ENCODE results near the gene TMEM40.
"Not testable (repeated sequence)": the region's sequence is repeated elsewhere in the genome, so short reads cannot be mapped to it uniquely, and the experiment has no call there.

TMEM40 gene

DNA sequence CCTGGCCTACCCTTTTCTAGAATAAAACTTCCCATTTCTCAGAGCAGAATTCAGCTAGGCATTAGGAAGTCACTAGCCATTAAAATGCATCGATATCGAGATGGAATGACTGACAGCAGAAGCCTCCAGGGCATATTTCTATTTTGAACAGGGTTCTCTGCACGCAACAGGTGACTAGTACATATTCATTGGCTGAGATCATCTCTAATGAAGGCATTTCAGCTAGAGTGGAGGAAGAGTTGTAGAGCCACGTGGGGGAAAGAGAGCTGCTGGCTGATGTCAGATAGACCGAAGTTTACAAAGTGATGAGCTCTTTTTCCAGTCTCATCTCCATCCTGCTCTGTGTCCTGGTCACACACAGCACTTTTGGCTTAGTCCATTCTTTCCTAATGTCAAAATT is 7.5 kb downstream of the TMEM40 start:
- no peak for DNase-seq (ENCODE audit: low spot score)

DNA sequence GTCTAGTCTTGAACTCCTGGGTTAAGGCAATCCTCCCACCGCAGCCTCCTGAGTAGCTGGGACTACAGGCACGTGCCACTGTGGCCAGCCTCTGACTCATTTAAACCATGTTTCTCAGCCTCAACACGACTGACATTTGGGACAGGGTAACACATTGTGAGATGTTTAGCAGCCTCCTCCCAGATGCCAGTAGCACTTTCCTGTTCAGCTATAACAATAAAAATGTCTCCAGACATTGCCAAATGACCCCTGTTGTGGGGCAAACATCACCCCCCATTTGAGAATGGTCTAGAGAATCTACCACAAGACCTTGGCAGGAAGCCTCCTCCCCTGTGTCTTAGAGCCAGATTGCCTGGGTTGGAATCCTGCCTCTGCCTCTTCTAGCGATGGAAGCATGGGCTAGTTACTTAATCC is 8.4 kb downstream of the TMEM40 start:
- DNase-seq (ENCODE audit: low spot score), result no peak

DNA sequence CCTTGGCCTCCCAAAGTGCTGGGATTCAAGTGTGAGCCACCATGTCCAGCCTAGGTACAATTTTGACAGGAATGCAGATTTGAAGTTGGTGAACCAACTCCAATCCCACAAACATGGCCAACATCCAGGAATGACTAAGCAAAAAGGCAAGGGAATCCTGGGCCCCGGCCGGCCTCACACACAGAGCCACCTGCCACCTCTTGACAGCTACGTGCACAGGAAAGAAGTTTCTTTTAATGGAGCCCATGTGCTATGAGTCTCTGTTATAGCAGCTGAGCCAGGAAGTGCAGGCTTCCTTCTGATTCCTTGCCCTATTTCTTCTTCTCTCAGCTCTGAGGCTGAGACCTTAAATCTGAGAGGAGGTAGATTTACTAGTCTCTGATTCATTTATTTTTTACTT is 8.8 kb downstream of the TMEM40 start:
- no peak for DNase-seq (ENCODE audit: low spot score)

DNA sequence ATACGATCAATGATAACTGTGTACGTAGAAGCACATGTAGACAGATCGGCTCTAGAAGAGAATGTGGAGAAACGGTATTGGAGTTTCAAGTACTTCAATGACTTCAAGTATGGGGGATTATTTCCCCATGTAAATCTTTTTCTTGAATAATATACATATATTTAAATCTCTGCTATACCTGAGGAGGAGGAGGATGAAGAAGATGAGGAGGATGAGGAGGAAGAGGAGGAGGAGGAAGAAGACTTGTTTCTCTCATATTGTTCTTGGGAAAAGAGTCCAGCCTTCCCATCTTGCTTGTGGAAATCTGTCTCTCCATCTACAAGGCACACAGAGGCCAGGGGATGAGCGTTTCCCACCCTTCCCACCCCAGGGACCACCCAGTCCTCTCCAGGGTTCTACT is 10.6 kb downstream of the TMEM40 start:
- no peak for DNase-seq (ENCODE audit: low spot score)

DNA sequence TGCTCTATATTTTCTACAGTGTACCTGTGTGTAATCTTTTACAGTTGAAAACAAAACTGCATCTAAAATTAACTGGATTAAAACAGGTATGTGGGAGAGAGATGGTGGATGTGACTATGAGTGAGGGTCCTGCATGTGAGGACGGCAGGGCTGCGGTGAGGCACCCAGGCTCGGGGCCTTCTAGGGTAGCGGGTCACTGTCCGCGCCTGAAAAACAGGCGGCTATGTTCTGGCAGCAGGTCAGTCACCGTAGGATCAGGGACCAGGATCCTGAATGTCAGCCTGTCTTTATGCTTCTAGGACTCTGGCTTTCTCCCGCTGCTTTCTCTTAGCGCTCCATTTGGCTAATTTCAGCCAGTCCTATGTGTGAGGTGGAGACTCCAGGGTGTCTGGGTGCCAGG is 12.6 kb downstream of the TMEM40 start:
- no peak for DNase-seq (ENCODE audit: low spot score)

DNA sequence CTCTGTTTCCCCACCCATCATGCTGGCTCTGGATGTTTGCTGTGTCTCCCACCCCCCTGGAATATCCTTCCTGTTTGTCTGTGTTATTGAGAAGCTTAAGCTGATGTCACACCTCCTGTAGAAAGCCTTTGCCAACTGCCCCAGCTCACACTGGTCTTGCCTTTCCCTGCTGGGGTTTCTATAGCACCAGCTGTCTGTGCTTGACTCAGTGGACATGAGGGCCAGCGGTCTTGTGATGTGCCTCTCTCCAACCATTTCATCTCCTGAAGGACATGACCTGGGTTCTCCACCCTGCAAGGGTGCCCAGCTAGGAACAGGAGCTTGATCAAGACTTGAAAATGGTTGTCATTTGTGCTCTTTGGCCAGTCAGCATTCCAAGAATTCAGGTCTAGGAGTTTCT is 14.7 kb downstream of the TMEM40 start:
- no peak for DNase-seq (ENCODE audit: low spot score)

DNA sequence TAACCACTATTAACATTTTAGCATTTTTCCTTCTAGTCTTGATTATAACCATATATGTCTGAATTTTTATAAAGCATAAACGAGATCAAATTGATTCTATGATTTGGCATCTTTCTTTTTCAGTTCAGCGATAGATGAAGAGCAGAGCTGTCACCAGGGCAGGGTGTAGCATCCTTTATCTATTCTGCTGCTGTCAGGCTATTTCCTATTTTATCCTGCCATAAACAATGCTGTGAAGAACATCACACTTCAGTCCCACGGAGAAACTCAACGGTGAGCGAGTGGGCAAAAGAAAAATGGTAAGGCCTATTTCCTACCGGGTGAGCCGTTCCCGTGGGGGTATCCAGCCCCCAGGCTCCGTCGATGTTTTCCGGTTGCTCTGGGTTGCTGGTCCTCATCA is 15.5 kb downstream of the TMEM40 start:
- no peak for DNase-seq (ENCODE audit: low spot score)

DNA sequence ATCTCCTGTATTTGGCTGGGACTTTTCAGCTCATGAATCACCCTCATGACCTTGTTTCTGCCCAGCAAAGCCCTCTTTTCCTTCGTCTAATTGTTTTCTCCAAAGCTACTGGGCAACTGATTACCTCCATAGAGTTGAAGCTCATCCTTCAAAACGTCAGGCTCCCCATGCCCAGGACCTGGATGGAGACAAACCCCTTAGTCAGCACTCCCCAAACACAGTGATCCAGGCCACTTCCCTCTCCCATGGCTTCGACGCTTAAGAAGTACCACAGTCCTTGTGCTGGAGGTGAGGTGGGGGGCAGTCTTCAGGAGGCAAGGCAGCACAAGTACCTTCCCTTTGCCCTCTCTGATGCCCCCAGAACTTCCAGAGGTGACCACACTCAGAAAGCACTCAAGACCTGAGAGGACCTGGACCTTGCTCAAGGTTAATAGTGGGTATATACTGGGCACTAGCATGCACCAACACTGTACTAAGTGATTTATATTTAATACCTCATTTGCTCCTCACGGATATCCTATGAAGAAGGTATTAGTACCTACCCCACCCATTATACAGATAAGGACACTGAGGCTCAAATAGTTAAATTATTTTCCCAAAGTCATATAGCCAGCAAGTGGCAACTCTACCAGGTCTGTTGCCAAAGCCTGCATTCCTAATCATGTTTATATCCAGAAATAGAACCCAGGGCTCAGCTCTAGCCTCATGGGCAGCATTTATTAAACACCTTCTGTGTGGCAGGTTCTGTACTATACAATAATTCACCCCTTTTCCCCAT is 16.5 kb downstream of the TMEM40 start:
- no peak for DNase-seq (ENCODE audit: low spot score)

DNA sequence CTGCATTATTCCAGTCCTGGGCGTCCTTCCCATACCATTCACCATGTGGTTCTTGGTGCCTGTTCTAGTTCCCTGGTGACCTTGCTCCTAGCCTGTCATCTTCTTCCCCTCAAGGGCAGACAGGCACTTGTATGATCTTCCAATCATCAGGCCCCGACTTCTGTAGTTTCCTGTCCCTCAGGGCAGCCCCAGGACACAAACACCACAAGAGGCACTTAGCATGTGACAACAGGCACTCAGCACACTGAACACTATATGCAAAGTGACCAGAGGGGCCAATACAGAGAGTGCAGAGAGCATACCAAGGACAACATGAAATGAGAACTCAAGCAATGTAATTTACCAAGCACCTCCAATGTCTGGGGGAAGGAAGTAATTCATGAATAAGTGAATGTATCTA is 17.9 kb downstream of the TMEM40 start:
- no peak for DNase-seq (ENCODE audit: low spot score)

DNA sequence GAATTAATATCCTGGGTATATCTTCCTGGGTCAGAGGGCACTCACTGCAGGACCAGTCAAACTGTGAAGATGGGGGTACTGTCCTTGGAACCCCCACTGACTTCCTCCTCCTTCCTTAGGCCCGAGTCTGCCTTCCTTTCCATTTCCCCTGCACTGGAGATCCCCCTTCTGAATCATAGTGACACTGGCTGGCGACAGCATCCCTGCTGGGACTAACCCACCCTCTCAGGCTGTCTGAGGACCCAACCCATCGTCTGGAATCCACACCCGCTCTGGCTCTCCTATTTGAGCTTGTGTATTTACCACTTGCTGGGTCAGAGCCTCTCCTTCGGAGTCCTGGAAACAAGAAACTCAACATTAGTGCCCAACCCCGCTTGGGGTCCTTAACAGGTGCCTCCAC is 21.2 kb downstream of the TMEM40 start:
- DNase-seq (ENCODE audit: low spot score), result no peak

DNA sequence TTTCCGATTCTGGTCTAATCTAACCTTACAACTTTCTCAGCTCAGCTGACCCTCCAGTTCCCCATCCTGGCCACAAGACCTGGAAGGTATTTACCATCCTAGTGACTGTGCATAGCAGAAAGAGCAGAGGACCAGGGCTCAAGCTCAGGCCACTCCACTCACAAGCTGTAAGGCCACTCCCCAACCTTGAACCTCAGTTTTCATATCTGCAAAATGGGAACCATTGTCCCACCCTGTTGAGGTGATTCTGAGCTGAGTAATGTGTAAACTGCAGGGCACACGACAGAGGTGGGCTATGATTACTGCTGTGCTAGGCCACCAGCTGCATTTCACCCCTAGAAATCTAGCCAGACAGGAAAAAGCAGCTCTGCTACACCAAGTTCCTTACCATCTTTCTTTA is 21.7 kb downstream of the TMEM40 start:
- no peak for DNase-seq (ENCODE audit: low spot score)

DNA sequence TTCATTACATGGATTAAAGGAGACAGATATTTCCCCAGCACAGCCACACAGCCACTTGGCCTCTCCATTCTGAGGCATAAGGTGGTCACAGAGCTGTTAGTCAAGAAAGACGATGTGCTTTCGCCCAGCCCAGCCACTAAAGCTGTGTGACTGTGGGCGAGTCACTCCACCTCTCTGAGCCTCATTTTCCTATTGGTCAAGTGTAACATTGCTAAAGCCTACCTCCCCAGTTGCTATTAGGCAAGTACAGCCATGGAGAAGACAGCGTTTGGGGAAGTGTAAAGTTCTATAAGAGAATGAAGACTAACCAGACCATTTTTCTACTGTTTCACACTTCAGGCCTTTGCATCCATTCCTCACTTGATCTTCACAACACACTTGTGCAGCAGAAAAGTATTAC is 24.1 kb downstream of the TMEM40 start:
- no peak for DNase-seq (ENCODE audit: low spot score)

DNA sequence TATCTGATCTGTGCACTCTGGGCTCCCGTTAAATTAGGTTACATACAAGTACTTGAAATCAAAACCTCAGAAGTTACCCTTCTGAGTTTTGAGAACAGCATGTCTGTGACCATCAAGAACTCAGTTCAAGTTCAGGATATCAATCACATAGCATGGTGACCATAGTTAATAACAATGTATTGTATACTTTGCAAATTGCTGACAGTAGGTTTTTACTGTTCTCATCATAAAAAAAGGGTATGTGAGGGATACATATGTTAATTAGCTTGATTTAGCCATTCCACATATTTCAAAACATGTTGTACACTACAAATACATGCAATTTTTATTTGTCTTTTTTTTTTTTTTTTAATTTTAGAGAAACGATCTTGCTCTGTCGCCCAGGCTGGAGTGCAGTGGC is 25.5 kb downstream of the TMEM40 start:
- DNase-seq (ENCODE audit: low spot score), result no peak

DNA sequence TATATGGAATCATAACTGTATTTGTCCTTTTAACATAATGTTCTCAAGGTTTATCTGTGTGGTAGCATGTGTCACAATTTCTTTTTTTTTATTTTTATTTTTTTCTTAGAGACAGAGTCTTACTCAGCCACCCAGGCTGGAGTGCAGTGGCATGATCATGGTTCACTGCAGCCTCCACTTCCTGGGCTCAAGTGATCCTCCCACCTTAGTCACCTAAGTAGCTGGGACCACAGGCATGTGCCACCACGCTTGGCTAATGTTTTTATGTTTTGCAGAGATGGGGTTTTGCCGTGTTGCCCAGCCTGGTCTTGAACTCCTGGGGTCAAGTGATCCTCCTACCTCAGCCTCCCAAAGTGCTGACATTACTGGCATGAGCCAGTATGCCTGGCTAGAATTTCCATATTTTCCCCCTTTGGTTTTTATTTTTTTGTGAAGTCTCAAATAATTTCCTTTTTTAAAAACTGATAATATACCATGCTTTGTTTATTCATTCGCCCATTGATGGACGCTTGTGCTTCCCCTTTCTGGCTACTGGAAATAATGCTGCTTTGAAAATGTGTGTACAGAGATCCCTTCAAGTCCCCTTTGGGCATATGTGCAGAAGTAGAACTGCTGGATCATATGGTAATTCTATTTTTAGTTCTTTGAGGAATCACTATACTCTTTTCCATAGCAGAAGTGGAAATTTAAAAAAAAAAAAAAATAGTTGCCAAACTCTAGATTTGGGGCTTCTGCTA is 28.4 kb downstream of the TMEM40 start:
- no peak for DNase-seq (ENCODE audit: low spot score)

DNA sequence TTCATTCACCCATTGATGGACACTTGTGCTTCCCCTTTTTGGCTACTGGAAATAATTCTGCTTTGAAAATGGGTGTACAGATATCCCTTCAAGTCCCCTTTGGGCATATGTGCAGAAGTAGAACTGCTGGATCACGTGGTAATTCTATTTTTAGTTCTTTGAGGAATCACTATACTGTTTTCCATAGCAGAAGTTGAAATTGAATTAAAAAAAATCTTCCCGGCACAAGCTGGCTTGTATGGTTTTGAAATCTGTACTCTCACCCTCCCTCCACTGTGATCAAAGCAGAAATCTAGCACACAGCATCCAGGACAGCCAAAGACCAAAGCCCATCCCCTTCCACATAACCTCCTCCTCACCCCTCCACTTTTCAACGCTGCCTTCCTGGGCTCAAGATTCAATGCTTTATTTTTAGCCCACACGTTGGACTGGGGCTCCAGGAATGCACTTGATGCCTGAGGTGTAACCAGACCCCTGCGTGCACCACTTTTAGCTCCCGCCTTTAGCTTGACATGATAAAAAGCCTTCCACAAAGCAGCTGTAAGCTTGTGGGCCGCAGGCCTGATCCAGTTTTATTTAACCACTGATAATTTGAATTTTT is 29.9 kb downstream of the TMEM40 start:
- DNase-seq (ENCODE audit: low spot score), result no peak

DNA sequence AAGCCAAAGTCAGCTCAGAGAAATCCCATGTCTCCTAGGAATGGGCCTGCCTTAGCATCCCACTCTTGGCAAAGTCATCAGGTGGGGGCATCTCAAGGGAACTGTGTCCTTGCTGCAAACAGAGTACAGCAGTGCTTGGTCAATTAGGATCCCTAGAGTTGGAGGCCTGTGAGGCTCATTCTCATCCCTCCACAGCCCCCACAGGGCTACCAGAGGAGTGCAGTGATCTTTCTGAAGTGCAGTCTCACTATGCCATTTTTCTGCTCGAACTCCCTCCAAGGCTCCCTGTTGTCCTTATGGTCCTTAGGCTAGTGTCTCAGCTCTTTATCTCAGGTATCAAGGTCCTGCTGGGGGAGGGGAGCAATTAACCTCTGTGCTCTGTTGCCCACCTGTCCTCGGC is 31.1 kb downstream of the TMEM40 start:
- no peak for DNase-seq (ENCODE audit: low spot score)

DNA sequence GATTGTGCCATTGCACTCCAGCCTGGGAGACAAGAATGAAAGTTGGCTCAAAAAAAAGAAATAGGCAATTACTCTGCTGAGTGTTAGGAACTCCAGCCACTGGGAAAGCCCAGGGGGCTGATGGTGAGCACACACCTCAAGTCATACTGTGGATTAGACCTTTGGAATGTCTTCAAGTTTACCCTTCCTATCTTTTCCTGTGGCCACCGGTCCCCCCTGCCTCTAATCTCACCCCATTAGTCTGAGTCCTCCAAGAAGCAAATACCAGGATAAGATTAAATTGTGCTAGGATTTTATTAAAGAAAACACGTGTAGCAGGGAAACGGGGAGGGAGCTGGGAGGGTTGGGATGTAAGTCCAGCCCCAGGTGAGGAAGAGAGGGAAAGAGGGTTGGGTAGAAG is 31.6 kb downstream of the TMEM40 start:
- no peak for DNase-seq (ENCODE audit: low spot score)

DNA sequence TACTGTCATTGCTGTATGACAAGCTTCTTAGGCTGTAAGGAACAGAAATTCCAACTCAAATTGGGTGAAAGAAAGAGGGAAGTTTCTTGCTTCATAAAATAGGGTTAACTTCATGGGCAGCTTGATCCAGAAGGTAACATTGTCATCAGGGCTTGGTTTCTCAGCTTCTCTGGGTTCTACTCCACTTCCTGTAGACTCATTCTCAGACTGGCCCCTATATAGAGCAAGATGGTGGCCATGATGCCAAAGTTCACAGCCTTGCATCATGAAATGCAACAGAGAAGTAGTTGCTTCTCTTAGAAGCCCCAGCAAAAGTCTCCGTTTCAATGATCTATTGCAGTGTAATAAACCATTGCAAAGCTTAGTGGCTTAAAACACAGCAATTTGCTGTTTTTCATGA is 33.6 kb downstream of the TMEM40 start:
- DNase-seq (ENCODE audit: low spot score), result no peak

DNA sequence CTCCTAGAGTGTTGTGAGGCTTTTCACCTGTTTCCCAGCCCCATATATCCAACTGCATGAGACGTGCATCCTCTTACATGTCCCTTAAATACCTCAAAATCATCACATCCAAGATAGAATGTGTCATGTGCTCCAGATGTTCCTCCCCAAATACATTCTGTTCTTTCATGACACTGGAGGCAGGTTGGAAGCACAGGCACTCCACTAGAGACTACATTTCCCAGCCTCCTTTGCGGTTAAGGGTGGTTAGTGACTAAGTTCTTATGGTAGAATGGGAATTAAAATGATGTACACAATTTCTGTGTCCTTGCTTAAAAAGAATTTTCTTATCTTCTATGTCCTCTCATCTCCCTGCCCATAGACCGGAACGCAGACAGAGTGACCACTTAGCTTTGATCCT is 34.3 kb downstream of the TMEM40 start:
- DNase-seq (ENCODE audit: low spot score), result no peak

DNA sequence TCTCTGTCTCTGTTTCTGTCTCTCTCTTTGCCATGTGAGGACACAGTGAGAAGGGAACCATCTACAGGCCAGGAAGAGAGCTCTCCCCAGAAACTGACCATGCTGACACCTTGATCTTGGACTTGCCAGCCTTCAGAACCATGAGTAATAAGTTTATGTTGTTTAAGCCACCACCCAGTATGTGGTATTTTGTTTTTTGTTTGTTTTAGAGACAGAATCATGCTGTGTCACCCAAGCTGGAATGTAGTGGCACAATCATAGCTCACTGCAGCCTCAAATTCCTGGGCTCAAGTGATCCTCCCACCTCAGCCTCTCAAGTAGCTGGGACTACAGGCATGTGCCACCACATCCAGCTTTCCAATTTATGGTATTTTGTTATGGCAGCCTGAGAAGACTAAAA is 35.7 kb downstream of the TMEM40 start:
- not testable (repeated sequence) for DNase-seq (ENCODE audit: low spot score)

DNA sequence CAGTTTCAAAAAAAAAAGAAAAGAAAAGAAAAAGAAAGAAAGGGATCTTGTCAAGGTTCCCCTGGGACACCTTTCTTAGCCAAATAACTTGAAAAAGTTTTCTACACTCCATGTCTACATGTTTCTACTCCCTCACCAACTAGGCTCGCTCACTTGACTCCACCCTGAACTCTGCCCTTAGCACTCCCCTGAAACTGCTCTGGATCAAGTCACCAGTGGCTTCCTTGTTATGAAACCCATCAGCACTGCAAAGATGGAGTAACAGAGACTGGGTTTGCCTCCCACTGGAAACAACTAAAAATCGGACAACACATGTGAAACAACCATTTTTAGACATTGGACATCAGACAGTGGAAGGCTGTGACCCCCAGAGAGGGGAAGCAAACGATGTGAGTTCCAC is 36.8 kb downstream of the TMEM40 start:
- DNase-seq (ENCODE audit: low spot score), result no peak

DNA sequence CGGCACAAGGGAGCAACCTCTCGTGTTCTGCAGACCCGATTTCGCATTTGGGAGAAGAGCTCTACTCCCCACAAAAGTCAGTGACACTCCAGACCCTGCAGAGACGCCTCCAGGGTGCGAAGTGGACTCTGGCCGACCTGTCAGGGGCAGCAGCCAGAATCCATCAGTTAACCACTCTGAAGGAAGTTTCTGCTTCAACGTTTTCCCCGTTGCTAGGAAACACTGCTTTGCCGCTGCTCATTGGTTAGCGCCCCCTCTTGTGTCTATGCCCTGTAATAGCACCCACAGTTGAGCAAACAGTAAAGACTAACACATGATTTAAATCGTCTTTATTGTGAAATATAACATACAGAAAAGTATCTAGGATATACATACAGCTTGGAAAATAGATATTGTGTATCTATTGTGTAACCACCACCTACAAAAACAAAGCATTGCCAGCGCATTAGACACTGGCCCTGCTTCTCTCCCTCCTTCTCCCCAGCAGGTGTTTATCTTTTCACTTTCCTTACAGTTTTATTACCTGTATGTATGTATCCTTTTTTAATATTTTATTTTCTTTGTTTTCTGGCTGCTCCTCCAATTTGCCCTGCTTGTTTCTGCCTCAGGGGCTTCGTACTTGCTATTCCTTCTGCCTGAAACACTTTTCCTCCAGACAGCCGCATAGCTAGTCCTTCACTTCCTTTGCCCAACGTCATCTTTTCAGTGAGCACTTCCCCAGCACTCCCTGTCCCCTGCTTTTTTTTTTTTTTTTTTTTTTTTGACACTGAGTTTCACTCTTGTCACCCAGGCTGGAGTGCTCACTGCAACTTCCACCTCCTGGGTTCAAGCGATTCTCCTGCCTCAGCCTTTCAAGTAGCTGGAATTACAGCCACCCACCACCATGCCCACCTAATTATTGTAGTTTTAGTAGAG is 38.8 kb downstream of the TMEM40 start:
- peak; percentile 88 for DNase-seq (ENCODE audit: low spot score)

Data from Ammon's horn (tissue), 1 donor.